Activated CD4-positive, alpha-beta T cell treated with anti-CD3 and anti-CD28 coated beads for 1 hour (primary cell): ENCODE measurements around the gene PCSK6.

ENCODE experiments used
- DNase-seq: peaks from one replicate; pipeline ENCODE4 v3.0.0-alpha.2; 2020

PCSK6 gene

DNA sequence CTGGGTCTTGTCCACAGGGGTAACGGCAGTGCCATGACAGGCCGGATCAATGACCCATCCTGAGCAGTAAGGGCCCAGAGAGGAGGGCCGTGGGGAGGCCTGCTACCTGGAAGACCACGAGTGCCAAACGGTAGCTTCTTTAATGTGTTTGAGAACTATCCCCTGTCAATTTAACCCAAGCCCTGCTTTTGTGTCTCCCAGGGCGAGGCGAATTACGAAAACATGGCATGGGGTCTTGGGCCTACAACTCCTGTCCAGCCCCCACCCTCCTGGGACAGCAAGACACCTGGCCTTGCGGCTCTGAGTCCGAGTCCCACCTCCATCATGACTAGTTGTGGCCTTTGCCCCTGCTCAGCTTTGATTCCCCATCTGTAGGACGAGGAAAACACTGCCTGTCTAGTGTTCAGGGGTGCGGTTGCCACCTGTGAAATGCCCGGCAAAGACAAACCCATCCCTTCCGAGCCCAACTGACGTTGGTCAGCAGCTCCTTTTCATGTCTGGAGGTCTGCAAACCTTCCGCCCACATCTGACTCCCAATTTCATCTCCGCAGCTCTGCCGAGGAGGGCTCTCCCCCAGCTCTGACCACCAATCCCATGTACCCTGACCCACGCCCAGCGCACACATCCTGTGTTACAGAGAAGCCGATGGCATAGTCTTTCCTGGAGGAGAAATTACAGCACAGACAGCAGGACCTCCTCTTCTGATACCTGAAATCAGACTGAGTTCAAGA, 165.5 kb downstream of the PCSK6 start:
- DNase-seq = no peak

DNA sequence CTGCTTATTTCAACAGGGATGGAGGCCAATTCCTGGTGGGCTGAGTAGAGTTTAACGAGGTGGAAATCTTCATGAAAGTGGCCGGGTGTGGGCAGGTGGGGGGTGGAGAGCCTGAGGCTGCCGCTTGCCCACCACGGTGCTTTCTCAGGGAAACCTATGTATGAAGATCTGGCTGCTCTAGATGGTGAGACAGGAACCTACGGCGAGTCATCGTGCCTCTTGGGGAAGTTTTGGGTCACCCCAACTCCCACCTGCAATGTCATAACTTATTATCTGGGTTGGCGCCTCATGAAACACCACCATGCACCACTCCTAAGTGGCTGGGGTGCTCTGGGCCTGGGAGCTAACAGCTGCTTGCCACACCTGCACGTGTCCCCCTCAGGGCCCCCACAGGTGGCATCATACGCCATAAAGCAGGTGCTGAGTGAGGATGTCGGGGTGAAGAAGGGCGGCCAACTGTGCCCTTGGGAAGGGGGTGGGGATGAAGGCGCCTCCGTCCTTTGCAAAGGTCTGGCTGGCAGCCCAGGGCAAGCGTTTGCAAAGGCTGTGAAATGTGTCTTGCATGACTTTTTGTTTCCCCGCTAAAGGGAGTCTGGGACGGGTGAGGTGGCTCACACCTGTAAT, 166.5 kb downstream of the PCSK6 start:
- no peak for DNase-seq

DNA sequence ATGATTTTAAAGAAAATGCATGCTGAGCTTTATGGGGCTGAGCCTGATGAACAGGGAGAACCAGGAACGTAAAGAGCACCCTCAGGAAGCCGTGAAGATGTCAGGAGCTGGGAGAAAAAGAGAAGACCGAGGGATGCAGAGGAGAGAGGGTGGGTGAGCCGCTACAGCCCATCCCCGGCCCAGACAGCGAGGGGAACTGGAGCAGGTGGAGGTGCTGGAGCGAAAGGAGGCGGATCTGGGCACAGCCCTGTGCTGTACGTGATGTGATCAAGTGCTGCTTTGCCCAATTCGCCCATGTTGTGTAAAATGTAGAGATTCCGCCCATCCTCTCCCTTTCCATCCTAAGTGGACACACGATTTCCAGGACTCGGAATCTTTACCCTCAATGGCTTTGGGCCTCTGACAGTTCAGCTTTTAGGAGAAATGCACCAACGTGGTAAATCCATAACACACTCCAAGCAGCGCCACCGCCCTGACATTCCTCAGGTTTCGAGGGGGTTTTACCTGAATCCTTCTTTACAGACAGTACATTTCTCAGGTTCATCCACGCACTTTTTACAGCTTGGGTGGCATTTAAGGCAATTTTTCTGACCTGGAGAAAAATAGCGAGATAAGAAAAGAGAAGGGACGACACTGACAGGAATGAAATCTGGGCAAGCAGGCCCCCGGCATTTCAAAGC, 167.4 kb downstream of the PCSK6 start:
- no peak for DNase-seq

DNA sequence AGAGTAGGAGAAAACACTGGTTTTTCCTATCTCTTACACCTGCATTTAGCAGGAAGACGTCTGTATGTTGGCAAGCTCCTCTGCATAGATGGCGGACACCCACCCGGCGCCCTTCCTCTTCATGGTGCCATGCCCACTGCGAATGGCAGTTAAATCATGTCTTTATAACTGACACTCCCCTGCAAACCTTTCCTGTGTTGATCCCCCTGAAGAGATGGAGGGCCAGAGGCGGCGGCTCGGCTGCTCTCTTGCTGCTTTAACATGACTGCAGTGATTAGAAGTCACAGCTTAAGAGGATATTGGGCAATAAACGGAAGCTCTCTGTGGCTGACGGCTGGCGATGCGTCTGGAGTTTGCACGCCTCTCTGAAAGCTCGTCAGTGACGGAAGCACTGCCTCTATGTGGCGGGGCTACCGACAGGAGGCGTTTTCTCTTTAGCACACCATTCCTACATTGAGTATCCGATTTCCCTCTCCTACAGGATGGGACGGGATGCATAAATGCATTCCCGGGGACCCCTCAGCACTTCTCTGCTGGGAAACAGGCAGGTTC, 168.9 kb downstream of the PCSK6 start:
- peak; percentile 22 for DNase-seq

DNA sequence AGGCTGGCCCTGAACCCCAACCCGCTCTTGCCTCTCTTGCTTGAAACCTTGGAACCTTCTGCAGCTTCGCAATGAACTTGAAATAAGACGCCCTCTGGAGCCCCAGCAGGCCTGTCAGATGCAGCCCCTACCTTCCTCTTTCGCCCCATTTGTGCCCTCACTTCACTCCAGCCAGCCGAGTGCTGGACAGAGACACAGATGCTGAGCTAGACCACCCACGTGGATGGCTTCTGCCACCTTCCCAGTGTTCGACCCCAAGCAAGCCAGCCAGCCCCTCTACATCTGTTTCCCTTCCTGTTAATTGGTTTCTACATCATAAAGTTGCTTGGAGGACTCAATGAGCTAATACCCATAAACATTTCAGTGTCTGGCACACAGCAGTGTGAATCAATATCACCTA, 170.7 kb downstream of the PCSK6 start:
- DNase-seq = no peak

DNA sequence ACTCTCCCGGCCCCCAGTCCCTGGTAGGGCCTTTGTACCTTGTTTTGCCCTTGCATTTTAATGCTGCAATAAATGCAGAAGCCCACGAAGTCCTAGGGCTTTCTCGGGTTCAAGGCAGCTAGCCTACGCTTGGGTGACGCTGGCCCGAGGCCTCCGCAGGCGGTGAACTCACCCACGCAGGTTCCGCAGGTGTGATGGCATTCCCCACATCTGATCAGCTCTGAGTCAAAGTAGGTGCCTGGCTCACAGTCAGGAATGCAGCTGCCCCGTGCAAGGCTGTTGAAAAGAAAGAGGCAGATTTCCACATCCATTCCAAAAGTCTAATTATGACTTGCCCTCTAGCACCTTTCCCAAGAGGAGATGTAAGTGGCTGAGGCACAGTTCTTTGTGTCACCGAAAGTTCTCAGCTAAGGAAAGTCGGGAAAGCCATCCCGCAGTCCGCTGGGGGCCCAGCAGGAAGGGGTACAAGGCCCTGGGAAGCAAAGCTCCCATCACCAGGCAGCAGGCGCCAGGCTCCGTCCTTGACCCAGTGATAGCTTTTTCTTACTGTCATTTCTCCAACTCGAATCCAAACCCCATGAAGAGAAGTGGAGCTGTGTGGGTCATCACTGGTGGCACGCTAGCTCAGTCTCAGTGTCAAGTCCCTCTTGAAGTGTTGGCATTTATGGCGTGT, 171.2 kb downstream of the PCSK6 start:
- DNase-seq = no peak

DNA sequence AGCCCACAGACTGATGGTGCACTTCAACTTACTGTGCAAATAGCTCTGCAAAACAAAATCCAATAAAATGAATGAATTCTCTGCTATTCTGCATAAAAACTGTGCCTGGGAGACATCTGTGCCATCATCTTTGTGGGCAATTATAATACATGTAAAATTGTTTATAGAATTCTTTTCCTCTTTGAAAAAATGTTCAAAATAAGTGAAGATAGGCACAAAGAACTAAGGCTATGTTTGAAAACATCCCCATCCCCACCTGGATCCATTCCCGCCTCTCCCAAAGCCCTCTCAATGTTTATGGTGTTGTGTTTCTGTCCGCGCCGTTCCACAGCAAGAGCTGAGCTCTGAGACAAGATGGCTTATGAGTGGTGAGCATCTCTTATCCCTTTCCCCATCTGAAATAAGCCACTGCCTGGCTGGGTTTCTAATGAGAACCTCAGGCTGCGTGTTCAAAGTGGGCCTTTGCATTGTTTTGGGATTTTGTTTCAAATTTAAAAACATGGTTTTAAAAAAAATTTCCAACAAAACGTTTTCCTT, 172.1 kb downstream of the PCSK6 start:
- no peak for DNase-seq

DNA sequence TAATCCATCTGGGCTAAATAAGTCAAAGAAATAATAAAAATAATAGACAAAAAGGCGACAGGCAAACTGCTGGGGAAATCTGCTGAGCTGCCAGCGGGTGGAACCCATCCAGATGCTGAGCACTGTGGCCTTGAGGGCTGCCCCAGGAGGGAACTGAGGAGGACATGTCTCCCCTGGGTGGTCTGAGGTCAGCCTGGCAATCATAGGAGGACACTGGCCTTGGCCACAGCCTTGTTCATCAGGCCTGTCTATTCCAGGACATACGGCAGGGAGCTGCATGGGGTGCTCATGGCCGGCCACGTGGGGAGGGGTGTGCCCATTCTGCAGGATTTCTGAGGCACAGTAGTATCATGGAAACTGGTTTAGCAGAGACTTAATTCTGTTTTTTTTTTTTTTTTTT, 173.0 kb downstream of the PCSK6 start:
- no peak for DNase-seq

DNA sequence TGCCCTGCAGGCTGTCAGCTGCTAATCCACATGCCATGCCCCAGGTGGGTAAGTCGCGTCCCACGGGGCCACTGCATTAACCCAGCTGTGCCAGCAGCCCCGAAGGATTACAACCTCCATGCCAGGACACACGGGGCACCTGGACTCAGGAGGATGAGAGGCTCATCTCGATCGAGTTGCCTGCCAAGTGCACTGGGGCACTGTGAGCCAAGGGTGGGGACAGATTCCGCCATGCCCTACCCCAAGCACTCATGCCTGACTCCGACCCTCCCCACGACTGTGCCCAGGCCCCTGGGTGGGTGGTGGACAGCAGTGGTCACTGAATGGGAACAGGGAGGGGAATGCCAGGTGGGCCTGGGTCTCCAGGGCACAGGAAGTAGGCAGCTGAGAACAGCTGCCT, 173.8 kb downstream of the PCSK6 start:
- no peak for DNase-seq

DNA sequence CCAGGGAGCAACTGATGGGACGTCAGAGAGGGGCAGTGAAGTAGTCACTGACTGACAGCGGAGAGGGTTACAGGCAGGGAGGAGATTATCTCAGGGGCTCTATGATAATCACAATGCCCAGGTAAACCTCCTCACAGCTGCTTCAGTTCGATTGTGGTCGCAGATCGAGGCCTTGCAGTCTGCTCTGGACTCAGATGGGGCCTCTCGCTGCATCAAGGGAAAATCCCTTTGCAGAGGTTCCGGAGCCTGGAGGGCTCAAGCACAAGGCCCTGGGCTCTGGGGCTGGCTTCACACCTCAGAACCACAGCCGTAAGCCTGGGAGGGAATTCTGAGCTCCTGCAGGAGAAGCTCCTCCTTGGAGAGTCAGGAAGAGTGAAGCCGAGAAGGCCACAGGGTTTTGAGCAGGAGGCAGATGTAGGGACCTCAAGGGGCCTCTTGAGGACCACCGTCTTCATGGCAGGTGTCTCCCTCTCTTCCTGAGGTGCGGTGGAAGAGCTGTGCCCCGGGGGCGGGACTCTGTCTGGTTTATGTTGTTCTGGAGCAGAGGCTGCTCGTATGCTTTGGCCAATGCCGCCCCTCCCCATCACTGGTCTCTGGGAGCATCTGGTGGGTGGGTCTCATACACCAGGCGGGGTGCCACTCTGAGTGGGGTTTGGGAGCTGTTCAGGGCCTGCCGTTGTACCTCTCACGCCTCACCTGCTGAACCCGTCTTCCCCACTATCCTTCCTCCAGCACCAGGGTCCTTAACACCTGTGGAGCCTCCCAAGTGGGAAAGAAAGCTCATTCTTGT, 175.0 kb downstream of the PCSK6 start:
- no peak for DNase-seq

DNA sequence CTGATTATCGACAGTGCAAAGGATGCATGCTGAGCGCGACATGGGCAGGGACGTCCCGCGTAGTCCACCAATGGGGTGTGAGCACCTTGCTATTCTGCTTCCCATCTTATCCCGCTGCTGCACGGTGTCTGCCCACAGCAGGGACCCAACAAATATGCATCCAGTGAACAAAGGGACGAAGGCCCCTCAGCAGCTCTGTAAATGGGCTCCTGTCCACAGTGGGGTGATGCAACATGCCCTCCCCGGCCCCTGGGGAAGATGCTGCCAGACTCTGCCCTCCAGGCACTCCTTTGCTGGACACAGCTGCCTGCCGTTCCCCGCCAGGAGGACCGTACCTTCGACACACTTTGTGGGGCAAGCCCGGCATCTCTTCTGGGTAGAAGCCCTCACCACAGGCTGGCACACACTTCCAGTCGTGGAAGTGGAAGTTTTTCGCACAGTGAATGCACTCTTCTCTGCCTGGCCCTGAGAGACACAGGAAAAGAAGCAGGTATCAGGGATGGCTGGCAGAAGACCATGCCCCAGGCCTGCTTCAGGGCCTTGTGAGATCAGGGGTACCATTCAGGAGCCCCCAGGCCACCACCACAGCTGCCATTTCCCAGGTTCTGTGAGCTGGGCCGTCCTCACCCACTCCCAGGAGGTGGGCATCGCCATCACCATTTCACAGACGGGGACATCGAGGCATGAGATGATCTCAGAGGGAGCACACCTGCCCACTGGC, 176.3 kb downstream of the PCSK6 start:
- DNase-seq = no peak

DNA sequence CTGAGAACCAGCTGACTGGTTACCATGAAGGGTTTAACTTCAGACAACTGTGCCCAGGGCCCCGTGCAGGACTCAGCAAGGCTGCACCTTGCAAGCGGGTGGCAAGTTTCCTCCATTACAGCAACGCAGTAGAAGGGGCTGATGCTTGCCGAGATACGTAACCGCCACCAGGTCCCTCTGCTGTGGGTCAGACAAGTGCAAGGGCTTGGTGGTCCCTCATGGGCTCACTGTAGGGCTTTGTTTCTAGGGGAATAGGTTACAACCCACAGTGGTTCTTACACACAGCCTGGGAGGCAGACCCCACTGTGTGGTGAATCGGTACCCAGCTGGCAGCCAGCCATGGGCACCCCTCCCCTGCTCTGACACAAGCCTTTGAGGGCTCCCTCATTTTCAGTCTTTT, 179.0 kb downstream of the PCSK6 start:
- DNase-seq = no peak

DNA sequence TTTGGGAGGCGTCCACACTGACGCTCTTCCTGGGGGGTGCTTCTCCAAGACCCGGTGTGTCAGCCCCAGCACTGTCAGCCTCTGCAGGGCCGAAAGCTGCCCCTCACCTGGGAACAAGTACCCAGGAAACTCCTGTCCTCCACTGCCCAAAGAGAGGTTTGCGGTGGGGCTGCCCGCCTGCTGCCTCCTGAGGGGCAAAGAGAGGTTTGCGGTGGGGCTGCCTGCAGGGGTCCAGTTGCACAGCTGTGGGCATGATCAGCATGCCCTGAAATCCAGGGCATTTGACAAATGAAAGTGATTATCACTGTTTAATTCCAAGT, 179.4 kb downstream of the PCSK6 start:
- no peak for DNase-seq

DNA sequence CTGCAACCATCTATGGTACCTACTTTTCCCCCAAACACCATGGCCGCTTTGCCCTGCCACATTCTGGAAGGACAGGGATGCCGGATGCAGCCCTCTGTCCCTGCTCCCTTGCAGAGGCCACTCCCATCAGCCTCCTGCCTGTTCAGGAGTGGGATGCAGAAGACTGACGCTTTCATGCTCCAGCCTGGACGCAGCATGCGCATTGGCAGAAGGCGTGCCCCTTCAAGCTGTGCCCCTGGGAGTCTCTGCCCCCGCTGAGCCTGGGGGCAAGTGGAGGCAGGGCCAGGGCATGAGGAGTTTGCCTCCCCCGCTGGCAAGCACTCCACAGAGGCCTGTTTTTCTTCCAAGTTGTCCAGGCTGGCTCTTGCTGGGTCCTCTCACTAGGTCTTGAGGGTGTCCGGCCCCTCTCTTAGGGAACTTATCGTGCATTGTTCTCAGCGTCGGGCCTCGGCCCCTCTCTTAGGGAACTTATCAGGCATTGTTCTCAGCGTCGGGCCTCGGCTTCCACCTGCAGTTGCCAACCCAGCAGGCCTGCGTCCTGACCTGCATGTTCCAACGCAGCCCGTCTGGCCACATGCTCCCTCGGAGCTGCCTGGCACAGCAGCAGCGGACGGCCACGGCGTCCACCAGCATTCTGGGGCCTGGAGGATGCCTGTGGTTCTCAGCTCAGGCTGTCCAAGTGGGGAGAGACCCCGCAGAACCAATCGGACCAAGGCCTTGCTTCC, 179.9 kb downstream of the PCSK6 start:
- DNase-seq = no peak

DNA sequence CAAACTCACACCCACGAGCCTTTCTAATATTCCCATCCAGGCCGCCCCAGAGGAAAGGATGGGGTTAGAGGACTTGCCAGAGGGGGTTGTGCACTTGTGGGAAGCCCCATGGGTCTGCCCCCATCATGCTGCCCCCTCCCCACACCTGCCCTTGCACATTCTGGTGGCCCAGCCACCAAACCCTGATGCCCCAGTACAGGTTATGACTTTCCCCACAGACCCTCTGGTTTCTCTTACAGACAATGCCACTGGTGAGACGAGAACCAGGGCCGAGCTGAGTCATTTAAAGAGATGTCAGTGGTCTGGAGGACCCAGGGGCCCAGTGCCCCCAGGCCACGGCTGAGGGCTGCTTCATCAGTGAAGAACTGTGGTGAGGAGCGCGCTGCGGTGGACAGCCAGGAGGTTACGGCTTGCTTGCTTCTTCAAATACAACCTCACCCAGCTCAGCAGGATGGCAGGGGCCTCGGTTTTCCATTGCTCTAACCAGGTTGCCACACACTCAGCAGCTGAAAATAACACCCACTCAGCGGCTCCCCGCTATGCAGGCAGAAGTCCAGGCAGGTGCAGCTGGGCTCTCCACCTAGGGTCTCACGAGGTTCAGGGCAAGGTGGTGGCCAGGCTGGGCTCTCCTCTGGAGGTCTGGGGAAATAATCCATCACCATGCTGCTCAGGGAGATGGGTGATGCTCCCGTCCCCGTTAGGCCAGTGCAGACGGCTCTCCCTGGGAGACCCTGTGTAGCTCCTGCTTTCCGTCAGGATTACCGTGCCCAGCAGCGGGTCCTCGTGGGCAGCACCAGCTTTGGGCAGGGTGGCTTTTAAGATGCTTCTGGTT, 180.7 kb downstream of the PCSK6 start:
- no peak for DNase-seq

DNA sequence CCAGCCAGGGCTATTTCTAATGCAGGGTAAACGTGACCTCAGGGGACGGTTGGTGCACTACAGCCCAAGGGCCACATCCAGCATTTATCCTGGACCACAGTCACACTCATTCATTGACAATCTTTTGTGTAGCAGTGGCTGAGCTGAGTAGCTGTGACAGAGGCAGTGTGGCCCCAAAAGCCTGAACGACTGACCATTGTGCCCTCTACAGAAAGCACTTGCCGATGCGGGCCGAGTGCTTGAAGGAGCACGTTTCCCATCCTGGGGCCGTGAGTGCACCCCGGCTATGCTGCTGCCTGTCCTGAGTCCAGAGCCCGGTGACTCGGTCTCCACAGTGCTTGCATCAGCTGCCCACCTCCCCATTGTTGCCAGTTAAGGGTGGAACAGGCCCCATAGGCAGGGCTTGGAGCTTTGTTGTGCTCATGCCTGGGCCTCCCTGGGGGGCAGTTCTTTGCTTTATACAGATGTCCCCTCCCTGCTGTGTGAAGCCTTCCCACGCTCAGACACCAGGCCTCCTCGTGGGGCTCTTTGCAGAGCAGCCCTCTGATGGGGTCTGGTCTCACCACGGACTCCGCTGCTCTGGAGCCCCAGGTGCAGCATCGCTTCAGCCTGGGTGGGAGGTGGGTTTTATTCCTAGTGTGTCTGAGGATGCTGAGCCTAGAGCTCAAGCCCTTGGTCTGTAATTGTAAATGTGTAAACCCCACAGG, 181.5 kb downstream of the PCSK6 start:
- DNase-seq = no peak

DNA sequence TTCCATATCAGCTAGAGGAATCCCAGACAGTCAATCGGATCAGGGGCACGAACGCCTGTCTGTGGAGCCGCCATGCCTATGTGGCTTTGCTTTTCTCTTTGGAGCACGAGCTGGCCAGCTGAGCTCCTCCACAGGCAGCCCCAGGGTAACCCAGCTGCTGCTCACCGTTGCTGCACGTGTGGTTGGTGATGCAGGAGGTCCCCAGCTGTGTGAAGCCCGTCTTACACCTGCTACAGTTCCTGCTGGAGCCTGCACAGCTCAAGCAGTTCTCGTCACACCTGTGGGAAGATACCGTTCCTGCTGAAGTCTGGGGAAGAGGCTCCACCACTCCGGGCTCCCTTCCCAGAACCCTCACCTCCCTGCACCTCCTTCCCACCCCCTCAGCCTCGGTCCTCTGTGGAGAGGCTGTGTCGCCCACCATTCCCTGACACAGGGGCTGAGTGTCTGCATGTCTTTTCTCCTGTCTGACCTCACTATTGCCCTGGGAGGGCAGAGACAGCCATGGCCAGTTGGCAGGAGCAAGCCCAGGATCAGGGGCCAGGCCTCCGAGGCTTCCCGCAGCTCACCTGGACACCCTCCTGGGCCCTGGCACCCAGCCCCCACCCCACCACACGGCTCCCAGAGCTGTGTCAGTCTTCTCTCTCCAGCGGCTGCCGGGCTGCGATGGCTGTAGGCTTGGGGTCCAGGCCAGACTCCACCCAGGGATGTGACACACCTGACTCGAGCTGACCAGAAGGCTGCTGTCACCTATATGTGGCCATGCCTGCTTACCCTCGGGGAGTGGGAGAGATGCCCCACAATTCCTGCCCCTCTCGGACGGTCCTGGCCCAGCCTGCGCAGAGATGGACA, 182.2 kb downstream of the PCSK6 start:
- DNase-seq = no peak

DNA sequence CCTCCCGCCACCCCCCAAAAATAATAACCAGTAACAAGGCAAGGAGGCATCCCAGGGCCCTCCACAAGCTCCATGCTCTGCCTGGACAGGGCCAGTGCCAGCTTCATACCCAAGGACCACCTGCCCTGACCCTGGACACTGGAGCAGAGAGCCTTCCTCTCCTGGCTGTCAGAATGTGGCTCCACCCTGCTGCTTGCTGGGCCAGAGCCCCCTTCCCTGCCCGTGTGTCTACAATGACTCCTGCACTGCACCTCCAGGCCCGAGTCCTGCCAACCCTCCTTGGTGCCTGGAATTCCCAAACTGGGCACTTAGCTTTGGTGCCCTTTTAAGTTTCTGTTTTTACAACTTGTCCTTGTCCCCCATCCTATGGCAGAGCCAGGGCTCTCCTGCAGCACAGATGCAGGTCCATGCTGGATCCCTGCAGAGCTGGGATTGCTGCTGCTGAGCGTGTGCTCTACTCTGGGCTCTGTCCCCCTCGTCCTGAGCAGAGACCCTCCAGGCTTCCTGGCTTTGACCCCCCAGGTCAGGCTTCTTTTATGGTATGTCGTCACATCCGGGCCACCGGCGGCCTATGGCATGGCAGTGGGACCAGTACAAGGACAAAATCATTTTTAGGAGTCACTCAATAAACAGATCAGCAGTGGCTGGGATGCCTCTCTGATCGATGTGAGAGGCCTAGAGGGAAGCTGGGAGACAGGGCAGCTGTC, 183.0 kb downstream of the PCSK6 start:
- no peak for DNase-seq
